ENCODE results near the gene BDKRB2.

The BDKRB2 gene

GRCh38 chr14:96203116-96203515 is 1.5 kb upstream of the BDKRB2 start:
- no peak for TF ChIP-seq CTCF (IDR thresholded peaks at IDR 0.05; ENCODE audit: borderline replicate concordance, control extremely low read depth, extremely low read depth, insufficient read depth, missing control alignments)
- in situ Hi-C loops (cut with MboI; ENCODE audit: low sequenced_read_pairs, unreplicated experiment), result no loop called here
- no peak for DNase-seq (ENCODE audit: low spot score)

GRCh38 chr14:96203635-96204034 is 1.0 kb upstream of the BDKRB2 start:
- no peak for DNase-seq (ENCODE audit: low spot score)
- in situ Hi-C loops (cut with MboI; ENCODE audit: low sequenced_read_pairs, unreplicated experiment), result no loop called here
- no peak for TF ChIP-seq CTCF (IDR thresholded peaks at IDR 0.05; ENCODE audit: borderline replicate concordance, control extremely low read depth, extremely low read depth, insufficient read depth, missing control alignments)

GRCh38 chr14:96205059-96205977 is 679 bp downstream of the BDKRB2 start:
- TF ChIP-seq CTCF (IDR thresholded peaks at IDR 0.05; ENCODE audit: borderline replicate concordance, control extremely low read depth, extremely low read depth, insufficient read depth, missing control alignments), result no peak
- no peak for DNase-seq (ENCODE audit: low spot score)
- in situ Hi-C loops (cut with MboI; ENCODE audit: low sequenced_read_pairs, unreplicated experiment), result no loop called here

- no peak for TF ChIP-seq CTCF (IDR thresholded peaks at IDR 0.05; ENCODE audit: borderline replicate concordance, control extremely low read depth, extremely low read depth, insufficient read depth, missing control alignments)
- no peak for DNase-seq (ENCODE audit: low spot score)
- in situ Hi-C loops (cut with MboI; ENCODE audit: low sequenced_read_pairs, unreplicated experiment), result no loop called here
Measured at GRCh38 chr14:96205978-96206360, 1.3 kb downstream of the BDKRB2 start.

GRCh38 chr14:96206461-96206860 is 1.8 kb downstream of the BDKRB2 start:
- in situ Hi-C loops (cut with MboI; ENCODE audit: low sequenced_read_pairs, unreplicated experiment), result no loop called here
- DNase-seq (ENCODE audit: low spot score), result no peak
- TF ChIP-seq CTCF (IDR thresholded peaks at IDR 0.05; ENCODE audit: borderline replicate concordance, control extremely low read depth, extremely low read depth, insufficient read depth, missing control alignments), result no peak

- no peak for TF ChIP-seq CTCF (IDR thresholded peaks at IDR 0.05; ENCODE audit: borderline replicate concordance, control extremely low read depth, extremely low read depth, insufficient read depth, missing control alignments)
- DNase-seq (ENCODE audit: low spot score), result no peak
- in situ Hi-C loops (cut with MboI; ENCODE audit: low sequenced_read_pairs, unreplicated experiment), result no loop called here
Measured at GRCh38 chr14:96207686-96208085, 3.0 kb downstream of the BDKRB2 start.
